HG03025 (cell line): ENCODE results near the gene HLF.

Experiments used
- ATAC-seq: cut with Tn5 transposase; IDR thresholded peaks from one replicate; pipeline ENCODE4 v1.9.1; 2021; ENCODE audit warnings: mild to moderate bottlenecking, moderate library complexity; ENCODE audit not compliant: unreplicated experiment, low FRiP score

Gene HLF

DNA sequence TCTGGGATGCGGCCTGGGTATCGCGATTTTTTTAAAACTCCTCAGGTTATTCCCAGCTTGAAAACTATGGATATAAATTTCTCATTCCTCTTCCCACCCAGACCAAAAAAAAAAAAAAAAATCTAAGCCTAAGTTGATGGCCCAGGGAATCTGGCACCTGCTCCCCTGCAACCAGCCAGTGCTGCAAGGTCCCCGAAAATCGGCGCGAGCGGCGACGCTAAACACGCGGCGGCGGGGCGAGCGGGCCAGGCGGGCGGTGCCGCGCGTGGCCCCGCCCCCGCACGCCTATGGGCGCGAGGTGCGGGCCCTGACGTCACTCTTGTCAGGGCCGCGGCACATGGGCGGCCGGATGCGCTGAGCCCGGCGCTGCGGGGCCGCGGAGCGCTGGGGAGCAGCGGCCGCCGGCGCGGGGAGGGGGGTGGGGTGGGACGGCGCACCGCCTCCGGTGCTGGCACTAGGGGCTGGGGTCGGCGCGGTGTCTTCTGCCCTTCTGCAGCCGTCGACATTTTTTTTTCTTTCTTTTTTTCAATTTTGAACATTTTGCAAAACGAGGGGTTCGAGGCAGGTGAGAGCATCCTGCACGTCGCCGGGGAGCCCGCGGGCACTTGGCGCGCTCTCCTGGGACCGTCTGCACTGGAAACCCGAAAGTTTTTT lies at the start of gene HLF:
Gene HLF (plus strand): TSS at position 316 of the 654 bp plus-strand sequence. CDS start 525 bp downstream, outside the sequence.
- ATAC-seq, result peak; percentile 85

DNA sequence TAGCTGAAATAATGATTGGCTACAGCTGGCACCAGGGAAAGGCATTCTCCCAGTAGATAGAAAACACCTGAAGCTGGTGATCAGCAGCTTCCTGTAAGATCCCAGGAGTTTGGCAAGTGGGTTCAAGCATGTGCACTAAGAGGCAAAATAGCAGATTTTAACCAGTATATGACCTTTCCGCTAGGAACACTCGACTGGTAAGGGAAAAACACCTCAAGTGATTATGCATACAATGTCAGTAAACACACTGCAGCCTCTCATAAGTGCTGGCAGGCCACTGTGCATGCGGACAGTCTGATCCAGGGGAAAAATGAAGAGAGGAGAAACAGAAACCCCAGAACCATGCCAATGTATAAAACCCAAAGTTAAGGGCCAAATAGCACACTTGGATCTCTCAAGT lies 49.0 kb upstream of the HLF start:
- no peak for ATAC-seq

DNA sequence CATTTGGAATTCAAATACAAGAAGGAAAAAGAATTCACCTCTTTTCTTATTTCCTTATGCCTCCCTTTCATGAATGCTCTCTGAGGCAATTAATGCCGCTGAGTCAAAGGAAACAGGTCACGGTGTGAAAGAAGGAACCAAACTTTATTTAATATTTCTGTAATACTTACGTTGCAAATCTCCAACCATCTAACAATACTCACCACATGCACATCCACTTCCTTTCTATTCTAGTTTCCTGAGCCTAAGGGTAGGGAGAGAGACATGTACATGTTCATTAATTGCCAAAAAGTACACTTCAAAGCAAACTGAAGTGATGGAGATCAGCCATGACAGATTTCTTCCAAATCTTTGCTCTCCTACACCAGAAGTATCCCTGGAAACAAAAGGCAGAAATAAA lies 47.9 kb upstream of the HLF start:
- ATAC-seq, result no peak

- no peak for ATAC-seq
Measured at GRCh38 chr17:55219459-55219858, 45.3 kb upstream of the HLF start.

GRCh38 chr17:55219934-55220333 lies 44.8 kb upstream of the HLF start:
- ATAC-seq, result no peak

- no peak for ATAC-seq
Measured at GRCh38 chr17:55223524-55223923, 41.2 kb upstream of the HLF start.

DNA sequence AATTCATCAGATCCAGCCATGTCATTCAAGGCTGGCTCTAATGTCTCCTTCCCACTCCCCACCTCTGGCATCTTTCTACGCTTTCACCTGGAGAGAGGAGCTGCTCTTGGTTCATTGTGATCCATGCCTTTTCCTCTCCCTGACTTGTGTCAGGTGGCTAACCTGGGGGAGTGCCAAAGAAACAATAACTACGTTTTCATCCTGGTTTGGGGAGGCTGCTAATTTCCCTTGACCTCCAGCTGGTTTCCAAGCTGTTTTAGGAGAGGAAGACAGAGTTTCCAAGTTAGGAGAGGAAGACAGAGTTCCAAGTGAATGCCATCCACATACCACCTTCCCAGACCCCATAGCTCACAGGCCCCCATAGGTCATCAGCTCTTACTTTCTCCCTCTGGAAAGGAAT lies 40.0 kb upstream of the HLF start:
- ATAC-seq, result no peak

GRCh38 chr17:55225237-55225636 lies 39.5 kb upstream of the HLF start:
- no peak for ATAC-seq

GRCh38 chr17:55228683-55229192 lies 36.0 kb upstream of the HLF start:
- no peak for ATAC-seq

GRCh38 chr17:55229276-55229675 lies 35.5 kb upstream of the HLF start:
- ATAC-seq, result no peak

DNA sequence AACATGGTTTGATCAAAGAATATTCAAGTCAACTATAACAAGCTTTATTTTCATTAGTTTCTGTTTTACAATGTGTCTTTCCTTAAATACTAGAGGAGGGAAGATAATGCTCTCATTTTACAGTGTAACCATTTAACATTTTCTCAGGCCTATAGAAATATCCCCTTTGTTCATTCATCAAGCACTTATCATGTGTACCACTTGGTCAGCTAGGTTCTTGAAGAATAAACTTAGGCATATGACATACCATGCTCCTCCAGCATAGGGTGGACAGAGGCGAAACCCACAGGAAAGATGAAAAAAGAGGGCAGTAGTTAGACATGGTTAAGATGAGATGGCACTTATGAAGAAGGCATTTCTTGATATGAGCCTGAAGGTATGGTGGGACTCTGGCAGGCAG lies 34.0 kb upstream of the HLF start:
- no peak for ATAC-seq

DNA sequence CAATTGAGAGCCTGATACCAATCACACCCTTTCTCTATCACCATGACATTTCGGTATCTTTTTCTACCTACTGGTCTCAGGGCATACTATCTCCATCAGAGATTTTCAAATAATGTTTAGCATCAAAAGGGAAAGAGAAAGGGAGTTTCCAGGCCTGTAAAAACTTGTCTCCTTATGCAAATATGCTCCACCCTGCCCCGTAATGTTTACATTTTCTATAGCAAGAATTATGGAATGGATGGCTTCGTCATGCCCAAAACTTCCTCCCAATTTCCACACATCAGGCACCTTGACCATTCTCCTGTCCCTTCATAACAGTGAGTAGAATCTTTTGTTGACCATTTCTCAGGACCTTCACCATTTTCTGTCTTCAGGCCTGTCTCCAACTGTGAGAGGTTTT lies 30.9 kb upstream of the HLF start:
- no peak for ATAC-seq

- no peak for ATAC-seq
Measured at GRCh38 chr17:55236316-55236715, 28.4 kb upstream of the HLF start.

DNA sequence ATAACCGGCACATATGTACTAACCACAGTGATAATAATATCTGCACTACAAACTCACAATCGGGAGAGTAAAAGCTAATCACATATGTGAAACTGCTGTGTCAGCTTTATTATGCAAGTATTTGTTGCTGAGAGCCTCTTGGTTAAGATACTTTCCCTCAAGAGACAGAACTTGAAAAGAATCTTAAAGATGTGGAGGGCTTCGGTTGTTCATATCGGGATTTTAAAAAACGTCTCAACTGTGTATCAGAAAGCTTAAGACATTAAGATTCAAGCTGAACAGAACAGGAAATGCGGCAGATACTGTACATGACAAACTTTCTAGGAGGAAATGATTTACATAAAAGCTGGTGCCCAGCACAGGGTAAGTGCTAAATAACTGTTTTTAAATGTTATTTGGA lies 27.5 kb upstream of the HLF start:
- no peak for ATAC-seq

DNA sequence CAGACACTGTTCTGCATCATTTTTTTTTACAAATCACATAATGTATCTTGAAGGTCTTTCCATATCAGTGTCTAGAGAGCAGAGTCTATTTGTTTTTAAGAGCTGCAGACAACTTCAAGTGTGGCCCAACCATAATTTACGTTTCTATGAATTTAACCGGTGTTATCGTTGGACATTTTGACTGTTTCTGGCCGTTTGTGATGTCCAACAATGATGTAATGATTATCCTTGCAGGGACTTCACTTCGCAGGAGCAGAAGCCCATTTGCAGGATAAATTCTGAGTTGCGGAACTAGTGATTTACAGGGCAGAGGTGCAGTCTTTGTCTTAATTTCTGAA lies 26.9 kb upstream of the HLF start:
- no peak for ATAC-seq

DNA sequence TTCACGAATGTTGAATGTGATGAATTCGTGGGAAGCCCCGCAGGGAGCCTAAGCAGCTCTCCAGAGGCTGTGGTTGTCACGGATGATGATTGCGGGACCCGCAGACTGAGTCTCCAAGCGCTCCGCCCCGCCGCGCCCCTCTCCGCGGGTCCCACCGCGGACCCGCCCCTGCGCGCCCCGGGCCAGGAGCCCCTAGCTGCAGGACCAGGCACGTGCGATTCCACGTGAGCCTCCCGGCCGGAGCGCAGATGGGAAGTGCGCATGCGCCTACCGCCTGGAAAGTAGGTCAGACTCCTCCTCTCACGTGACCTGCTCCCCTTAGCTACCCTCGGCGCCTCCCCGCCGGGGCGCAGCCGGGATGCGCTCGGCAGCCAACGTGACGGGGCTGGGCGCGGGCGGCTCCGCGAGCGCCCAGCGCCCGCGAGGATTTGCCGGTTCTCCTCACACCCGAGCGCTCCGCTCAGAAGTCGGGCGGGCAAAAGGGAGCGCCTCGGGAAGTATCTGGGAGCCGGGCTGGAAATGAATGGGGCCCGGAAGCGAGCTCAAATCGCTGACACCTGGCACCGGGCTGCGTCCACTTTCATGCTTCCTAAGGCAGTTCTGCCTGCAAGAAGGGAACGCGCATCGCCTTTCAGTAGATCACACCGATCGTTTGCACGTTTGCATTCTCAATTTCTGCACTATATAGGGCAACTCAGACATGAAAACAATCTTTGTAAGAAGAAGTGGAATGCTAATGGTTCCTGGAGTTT lies 26.4 kb upstream of the HLF start:
- ATAC-seq, result peak; percentile 89

GRCh38 chr17:55238931-55239297 lies 25.8 kb upstream of the HLF start:
- peak; percentile 10 for ATAC-seq

- no peak for ATAC-seq
Measured at GRCh38 chr17:55241097-55241496, 23.7 kb upstream of the HLF start.

GRCh38 chr17:55242476-55242875 lies 22.3 kb upstream of the HLF start:
- ATAC-seq, result no peak

DNA sequence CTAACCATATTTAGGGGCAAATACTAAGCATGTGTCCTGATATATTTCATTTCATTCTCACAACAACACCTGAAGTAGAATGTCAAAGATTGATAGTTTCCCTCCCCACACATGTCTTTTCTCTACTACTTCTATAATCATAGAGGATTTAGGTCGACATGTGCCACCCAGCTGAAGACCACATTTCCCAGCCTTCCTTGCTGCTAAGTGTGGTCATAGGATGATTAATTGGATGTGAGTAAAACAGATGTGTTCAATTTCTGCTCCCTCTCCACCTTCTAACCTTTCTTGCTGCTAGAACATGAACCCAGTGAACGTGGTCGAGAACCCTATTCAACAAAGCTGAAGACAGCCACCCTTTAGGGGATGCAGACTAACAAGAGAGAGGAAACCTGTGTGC lies 18.8 kb upstream of the HLF start:
- no peak for ATAC-seq

DNA sequence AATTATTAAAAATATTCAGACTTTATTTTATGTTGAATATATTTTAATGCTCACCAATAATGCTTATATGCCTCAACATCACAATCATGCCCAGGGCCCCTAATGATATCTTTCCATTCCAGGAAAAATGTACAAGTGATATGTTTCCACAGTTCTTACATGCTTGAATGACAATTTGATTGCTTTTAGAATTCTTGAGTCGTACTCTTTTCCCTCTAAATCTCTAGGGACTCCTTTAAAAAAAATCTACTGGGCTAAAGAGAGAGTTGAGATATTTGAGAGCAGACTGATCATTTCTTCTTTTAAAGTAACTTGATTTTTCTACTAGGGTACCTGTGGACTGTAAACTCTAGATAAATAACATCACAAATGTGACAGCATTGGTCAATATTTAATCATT lies 18.2 kb upstream of the HLF start:
- ATAC-seq, result no peak

DNA sequence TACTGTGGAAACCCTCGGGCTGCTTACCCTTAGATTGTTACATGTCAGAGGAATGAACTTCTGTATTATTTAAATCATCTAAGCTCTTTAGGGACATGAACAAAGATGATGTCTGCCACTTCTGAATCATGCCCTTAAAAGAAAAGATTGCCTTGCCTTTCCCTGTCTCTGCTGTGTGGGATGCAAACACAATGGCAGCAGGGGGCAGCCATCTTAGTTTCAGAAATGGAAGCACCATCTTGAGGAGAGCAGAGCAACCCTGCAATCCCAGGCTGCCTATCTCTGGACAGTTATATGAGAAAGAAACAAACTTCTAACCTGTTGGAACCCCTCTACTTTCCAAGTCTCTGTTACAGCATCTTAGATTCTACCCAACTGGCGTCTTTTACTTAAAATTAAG lies 16.7 kb upstream of the HLF start:
- no peak for ATAC-seq
